Natural killer cell (primary cell): ENCODE measurements around the gene PYGB. TPM values are rescaled to one million over a fixed set of nuclear protein-coding genes. Genes with fewer than 3 reads are reported as not detected.

Source experiments
- ATAC-seq, 3 donors: fragments of 150-1000 bp in 2 of 3; fragments of 200-7000 bp in 1 of 3; cut with Tn5 transposase; 1 replicate in 1 of 3; 2 replicates in 2 of 3; pipeline ENCODE4 v1.10.0; 2021; ENCODE audit warnings: mild to moderate bottlenecking in 2 of 3, moderate library complexity in 2 of 3
- DNase-seq, 2 donors: peaks; one replicate each; pipeline versions ENCODE4 v3.0.0 to v3.0.0-alpha.2; 2013 to 2021; ENCODE audit warnings: mixed read lengths in 1 of 2
- H3K27ac ChIP-seq: one replicate; pipeline ENCODE4 v1.5.1; 2013; ENCODE audit warnings: mild to moderate bottlenecking, low read length
- H3K27me3 ChIP-seq: one replicate; pipeline ENCODE4 v1.6.1; 2013; ENCODE audit warnings: low read length; ENCODE audit not compliant: control insufficient read depth, insufficient read depth
- H3K36me3 ChIP-seq: one replicate; pipeline ENCODE4 v1.6.1; 2013; ENCODE audit warnings: low read length; ENCODE audit not compliant: control insufficient read depth, insufficient read depth
- H3K4me1 ChIP-seq: one replicate; pipeline ENCODE4 v1.6.1; 2013; ENCODE audit warnings: low read length; ENCODE audit not compliant: control insufficient read depth, insufficient read depth
- H3K4me3 ChIP-seq: one replicate; pipeline ENCODE4 v1.5.1; 2013; ENCODE audit warnings: low read length
- H3K9me3 ChIP-seq: one replicate; pipeline ENCODE4 v1.6.1; 2013; ENCODE audit warnings: low read length; ENCODE audit not compliant: control insufficient read depth, insufficient read depth
- H3K27ac Mint-ChIP-seq, 2 donors: one replicate each; pipeline ENCODE4 v1.8.0; 2022; ENCODE audit warnings: mild to moderate bottlenecking in 2 of 2, mixed read lengths in 2 of 2, moderate library complexity in 1 of 2
- H3K27me3 Mint-ChIP-seq, 2 donors: one replicate each; pipeline ENCODE4 v1.8.0; 2022; ENCODE audit warnings: low read depth in 2 of 2, mixed read lengths in 2 of 2
- H3K36me3 Mint-ChIP-seq: one replicate; pipeline ENCODE4 v1.8.0; 2022; ENCODE audit warnings: mixed read lengths
- H3K4me1 Mint-ChIP-seq, 2 donors: one replicate each; pipeline ENCODE4 v1.8.0; 2022; ENCODE audit warnings: mixed read lengths in 2 of 2
- H3K4me3 Mint-ChIP-seq: one replicate; pipeline ENCODE4 v1.8.0; 2022; ENCODE audit warnings: mild to moderate bottlenecking, moderate library complexity, mixed read lengths
- H3K9me3 Mint-ChIP-seq, 2 donors: one replicate each; pipeline ENCODE4 v1.8.0; 2022; ENCODE audit warnings: mixed read lengths in 2 of 2
- CTCF ChIP-seq: fragments of 200-600 bp; IDR thresholded peaks from one replicate; pipeline ENCODE4 v1.8.0; 2022; ENCODE audit warnings: antibody characterized with exemption
- WGBS: methylation state at CpG from one replicate; pipeline ENCODE4 v1.1.7; 2013; ENCODE audit warnings: missing lambda C conversion rate; ENCODE audit not compliant: insufficient coverage; 5-methylcytosine and 5-hydroxymethylcytosine counted together
- intact Hi-C: fragments of 100-400 bp; cut with micrococcal nuclease; formaldehyde crosslinking; loops from one replicate; pipeline ENCODE4 v1.14.2; 2022
- total RNA-seq, 4 donors: library from RNA; stranded (reverse); fragments of 120-200 nt in 1 of 4; gene quantifications; one replicate each; pipeline versions ENCODE4 v1.2.3 to v1.2.4, GENCODE V29; 2013 to 2022

PYGB gene
- total RNA-seq, 3 donors from 2014 or later (not counting 1 experiment from before 2014, with no cell fraction given) = 39.4 to 55.4 (median 47.0) TPM

GRCh38 chr20:25269057-25269832, 21.4 kb downstream of the PYGB start:
- H3K4me1 Mint-ChIP-seq = peaks cover 0 to 7% of the 10 kb centered on the region in 2 donors
- no peaks in the 10 kb centered on the region for H3K36me3 Mint-ChIP-seq
- Histone ChIP-seq H3K36me3 (peaks cover 38% of the 10 kb centered on the region), H3K4me3 (no peak overlapping the region), H3K9me3 (no peaks in the 10 kb centered on the region), H3K27me3 (no peaks in the 10 kb centered on the region), H3K27ac (no peak overlapping the region), H3K4me1 (no peaks in the 10 kb centered on the region)
- H3K4me3 Mint-ChIP-seq = no peak overlapping the region
- H3K27ac Mint-ChIP-seq = peak overlapping the region in 1 of 2 donors; percentile 35
- no peaks in the 10 kb centered on the region for H3K9me3 Mint-ChIP-seq
- DNase-seq (peak in 1 of 2 donors; percentile 8), ATAC-seq (no peak)
- WGBS = 91% methylated on average over 11 of the region's 11 CpGs
- TF ChIP-seq CTCF = no peak
- intact Hi-C loops = no loop called here
- H3K27me3 Mint-ChIP-seq = no peaks in the 10 kb centered on the region

- no peak overlapping the region for H3K27ac Mint-ChIP-seq
- no peaks in the 10 kb centered on the region for H3K36me3 Mint-ChIP-seq
- no peaks in the 10 kb centered on the region for H3K9me3 Mint-ChIP-seq
- no peak for TF ChIP-seq CTCF
- peaks cover 0 to 6% of the 10 kb centered on the region in 2 donors for H3K4me1 Mint-ChIP-seq
- no peaks in the 10 kb centered on the region for H3K27me3 Mint-ChIP-seq
- no peaks in the 10 kb centered on the region for H3K9me3 ChIP-seq
- intact Hi-C loops = no loop called here
- DNase-seq (peak in 1 of 2 donors; percentile 8), ATAC-seq (no peak)
- no peak overlapping the region for H3K4me3 Mint-ChIP-seq
- H3K4me3 ChIP-seq = no peak overlapping the region
- no peaks in the 10 kb centered on the region for H3K27me3 ChIP-seq
- H3K27ac ChIP-seq = no peak overlapping the region
- no peaks in the 10 kb centered on the region for H3K4me1 ChIP-seq
- peaks cover 43% of the 10 kb centered on the region for H3K36me3 ChIP-seq
- WGBS = 97% methylated on average over 6 of the region's 6 CpGs
Measured at GRCh38 chr20:25269833-25270170, 21.9 kb downstream of the PYGB start.

GRCh38 chr20:25270829-25271251, 23.0 kb downstream of the PYGB start:
- ATAC-seq (no peak), DNase-seq (peak in 1 of 2 donors; percentile 2)
- Histone ChIP-seq H3K9me3 (no peaks in the 10 kb centered on the region), H3K4me3 (no peak overlapping the region), H3K27ac (no peak overlapping the region), H3K27me3 (no peaks in the 10 kb centered on the region), H3K4me1 (no peaks in the 10 kb centered on the region), H3K36me3 (peaks cover 46% of the 10 kb centered on the region)
- Mint-ChIP-seq H3K27me3 (no peaks in the 10 kb centered on the region), H3K4me3 (no peak overlapping the region), H3K27ac (no peak overlapping the region), H3K4me1 (peaks cover 0 to 12% of the 10 kb centered on the region in 2 donors), H3K9me3 (no peaks in the 10 kb centered on the region), H3K36me3 (no peaks in the 10 kb centered on the region)
- intact Hi-C loops = no loop called here
- TF ChIP-seq CTCF = no peak
- WGBS = 97% methylated on average over 11 of the region's 12 CpGs
